ENCODE measurements around the gene MORN1. TPM values are rescaled to one million over a fixed set of nuclear protein-coding genes. Genes with fewer than 3 reads are reported as not detected.

The MORN1 gene
- total and polyA plus RNA-seq, 10 of the 15 experiments (the other 5 are each of a cell fraction or from before 2014, with no cell fraction given) = 0.76 to 7.9 (median 5.5) TPM

DNA sequence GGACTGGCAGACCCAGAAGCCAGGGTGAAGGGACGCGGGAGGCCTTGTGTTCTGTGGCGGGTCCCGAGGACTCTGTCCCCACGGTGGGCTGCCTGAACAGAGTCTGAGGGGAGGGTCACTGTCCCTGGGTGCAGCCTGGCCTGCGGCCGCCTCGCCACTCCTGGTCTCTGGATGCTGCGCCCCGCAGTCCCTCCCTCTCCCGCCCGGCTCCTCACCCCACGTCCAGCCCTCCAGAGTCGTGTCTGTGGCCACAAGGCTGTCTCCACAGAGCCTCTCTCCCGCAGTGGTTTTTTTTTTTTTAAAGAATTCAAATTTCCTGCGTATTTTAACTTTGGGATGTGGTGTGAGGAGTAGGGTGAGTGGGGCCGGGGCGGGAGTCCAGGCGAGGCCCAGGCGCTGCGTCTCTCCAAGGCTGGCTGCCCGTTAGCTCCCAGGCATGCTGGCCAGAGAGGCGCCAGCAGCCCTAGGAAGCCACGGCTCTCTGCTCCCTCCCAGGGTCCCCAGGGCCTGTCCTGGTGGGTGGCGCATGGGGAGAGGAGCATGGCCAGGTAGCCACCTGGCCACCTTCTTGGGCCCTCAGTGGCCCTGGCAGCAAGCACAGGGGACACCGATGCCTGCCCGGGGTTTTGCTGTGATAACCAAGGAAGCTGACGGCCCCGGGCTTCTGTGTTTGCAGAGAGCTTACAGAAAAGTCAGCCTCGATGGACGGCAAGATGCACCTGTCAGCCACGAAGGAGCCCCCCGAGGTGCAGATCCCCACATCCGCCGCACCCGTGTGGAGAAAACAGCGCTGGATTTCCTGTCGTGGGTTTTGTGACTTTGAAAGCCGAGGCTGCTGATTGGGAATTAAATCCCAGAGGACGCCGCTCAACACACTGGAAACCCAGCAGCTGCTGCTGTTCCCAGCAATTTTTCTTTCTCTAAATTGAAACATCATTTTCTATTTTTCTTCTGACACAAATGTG lies 72.8 kb downstream of the MORN1 start (continued):
- TF ChIP-seq, protein P1, sequence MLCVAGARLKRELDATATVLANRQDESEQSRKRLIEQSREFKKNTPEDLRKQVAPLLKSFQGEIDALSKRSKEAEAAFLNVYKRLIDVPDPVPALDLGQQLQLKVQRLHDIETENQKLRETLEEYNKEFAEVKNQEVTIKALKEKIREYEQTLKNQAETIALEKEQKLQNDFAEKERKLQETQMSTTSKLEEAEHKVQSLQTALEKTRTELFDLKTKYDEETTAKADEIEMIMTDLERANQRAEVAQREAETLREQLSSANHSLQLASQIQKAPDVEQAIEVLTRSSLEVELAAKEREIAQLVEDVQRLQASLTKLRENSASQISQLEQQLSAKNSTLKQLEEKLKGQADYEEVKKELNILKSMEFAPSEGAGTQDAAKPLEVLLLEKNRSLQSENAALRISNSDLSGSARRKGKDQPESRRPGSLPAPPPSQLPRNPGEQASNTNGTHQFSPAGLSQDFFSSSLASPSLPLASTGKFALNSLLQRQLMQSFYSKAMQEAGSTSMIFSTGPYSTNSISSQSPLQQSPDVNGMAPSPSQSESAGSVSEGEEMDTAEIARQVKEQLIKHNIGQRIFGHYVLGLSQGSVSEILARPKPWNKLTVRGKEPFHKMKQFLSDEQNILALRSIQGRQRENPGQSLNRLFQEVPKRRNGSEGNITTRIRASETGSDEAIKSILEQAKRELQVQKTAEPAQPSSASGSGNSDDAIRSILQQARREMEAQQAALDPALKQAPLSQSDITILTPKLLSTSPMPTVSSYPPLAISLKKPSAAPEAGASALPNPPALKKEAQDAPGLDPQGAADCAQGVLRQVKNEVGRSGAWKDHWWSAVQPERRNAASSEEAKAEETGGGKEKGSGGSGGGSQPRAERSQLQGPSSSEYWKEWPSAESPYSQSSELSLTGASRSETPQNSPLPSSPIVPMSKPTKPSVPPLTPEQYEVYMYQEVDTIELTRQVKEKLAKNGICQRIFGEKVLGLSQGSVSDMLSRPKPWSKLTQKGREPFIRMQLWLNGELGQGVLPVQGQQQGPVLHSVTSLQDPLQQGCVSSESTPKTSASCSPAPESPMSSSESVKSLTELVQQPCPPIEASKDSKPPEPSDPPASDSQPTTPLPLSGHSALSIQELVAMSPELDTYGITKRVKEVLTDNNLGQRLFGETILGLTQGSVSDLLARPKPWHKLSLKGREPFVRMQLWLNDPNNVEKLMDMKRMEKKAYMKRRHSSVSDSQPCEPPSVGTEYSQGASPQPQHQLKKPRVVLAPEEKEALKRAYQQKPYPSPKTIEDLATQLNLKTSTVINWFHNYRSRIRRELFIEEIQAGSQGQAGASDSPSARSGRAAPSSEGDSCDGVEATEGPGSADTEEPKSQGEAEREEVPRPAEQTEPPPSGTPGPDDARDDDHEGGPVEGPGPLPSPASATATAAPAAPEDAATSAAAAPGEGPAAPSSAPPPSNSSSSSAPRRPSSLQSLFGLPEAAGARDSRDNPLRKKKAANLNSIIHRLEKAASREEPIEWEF (IDR thresholded peaks at IDR 0.05; ENCODE audit: insufficient replicate concordance, low read depth, low read length) = no peak
- TF ChIP-seq PML (IDR thresholded peaks at IDR 0.05; ENCODE audit: low read length) (no peak), MTA2 (IDR thresholded peaks at IDR 0.05; ENCODE audit: low read depth) (no peak), DPF2 (IDR thresholded peaks at IDR 0.05) (no peak), SRF (IDR thresholded peaks at IDR 0.05; ENCODE audit: low read depth in 2 of 2, low read length in 2 of 2) (no peak), RBBP5 (conservative IDR thresholded peaks at IDR 0.05) (no peak), SMC3 (IDR thresholded peaks at IDR 0.05; ENCODE audit: borderline replicate concordance, low read length) (no peak)

Measured in GM12878 (cell line).